CD1c-positive myeloid dendritic cell (primary cell): ENCODE data around the gene PRKG1.

Experiments
- DNase-seq: peaks from one replicate; pipeline ENCODE4 v3.0.0-alpha.2; 2016; ENCODE audit errors: extremely low spot score

The PRKG1 gene

GRCh38 chr10:52313933-52314821, 1239.9 kb downstream of the PRKG1 start, which contains the start of gene DKK1:
Gene DKK1 (plus strand): TSS chr10:52314281. CDS start chr10:52314435, 154 bp downstream.
- DNase-seq = peak; percentile 40

DNA sequence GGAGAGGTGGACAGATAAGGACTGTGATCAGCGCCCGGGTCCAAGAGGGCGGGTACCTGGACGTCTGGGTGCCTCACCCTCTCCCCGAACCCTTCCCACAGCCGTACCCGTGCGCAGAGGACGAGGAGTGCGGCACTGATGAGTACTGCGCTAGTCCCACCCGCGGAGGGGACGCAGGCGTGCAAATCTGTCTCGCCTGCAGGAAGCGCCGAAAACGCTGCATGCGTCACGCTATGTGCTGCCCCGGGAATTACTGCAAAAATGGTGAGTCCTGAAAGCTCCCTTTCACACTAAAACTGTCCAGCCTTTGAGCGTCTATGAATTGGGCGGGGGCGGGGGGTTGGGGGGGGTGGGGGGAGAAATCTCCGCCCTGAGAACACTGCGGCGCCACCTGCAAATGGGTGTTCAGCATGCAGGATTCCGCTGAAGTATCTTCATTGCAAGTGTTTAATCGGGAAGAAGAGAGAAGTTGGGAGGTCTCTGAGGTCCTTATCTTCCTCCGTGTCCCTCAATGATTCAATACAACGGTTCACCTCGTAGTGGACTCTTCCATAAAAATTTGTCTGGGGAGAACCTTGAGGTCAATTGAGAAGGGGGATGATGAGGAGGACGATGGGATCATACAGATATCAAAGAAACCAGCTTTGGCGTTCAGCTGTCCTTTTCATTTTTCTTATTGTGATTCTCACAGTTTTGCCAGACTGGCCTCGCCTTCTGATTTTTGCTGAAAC, 1240.7 kb downstream of the PRKG1 start:
- DNase-seq = no peak

GRCh38 chr10:52316001-52316400, 1241.7 kb downstream of the PRKG1 start:
- no peak for DNase-seq

GRCh38 chr10:52316500-52316899, 1242.2 kb downstream of the PRKG1 start:
- DNase-seq = no peak

DNA sequence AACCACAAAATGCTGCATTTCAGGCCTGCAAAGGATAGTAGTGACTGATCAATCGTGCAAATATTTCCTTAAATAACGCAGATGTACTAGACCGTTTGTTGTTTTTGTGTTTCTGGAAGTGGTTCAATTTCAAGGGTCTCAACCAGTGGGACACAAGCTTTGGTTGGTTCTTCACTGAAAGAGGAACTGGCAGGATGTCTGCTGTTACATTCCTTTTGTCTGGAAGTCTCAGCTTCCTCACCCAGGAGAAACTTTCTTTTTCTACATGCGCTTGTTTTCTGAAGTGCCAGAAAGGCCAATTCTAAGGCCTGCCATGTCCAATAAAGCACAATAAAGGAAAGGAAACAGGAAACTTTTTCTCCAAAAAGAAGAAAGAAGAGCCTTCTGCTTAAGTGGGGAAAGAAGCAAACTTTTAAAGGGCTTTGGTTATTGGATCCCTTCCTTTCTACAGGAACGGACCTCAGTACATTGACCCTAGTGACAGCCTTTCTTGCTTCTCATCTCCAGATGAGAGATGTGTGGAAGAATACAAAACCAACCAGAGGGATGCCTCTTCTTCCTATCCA, 1243.9 kb downstream of the PRKG1 start:
- no peak for DNase-seq

GRCh38 chr10:52318822-52319464, 1244.7 kb downstream of the PRKG1 start:
- no peak for DNase-seq

GRCh38 chr10:52319926-52320325, 1245.6 kb downstream of the PRKG1 start:
- DNase-seq = no peak

DNA sequence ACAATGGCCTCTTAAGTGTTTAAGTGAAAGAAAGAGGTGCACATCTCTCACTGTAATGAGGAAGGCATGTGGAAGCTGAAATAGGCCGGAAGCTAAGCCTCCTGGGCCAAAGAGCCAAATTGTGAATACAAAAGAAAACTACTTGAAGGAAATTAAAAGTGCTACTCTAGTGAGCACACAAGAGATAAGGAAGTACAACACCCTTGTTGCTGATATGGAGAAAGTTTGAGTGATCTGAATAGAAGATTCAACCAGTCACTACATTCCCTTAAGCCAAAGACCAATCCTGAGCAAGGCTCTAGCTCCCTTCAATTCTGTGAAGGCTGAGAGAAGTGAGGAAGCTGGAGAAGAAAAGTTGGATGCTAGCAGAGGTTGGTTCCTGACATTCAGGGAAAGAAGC, 1248.0 kb downstream of the PRKG1 start:
- no peak for DNase-seq

GRCh38 chr10:52322936-52323335, 1248.6 kb downstream of the PRKG1 start:
- no peak for DNase-seq

DNA sequence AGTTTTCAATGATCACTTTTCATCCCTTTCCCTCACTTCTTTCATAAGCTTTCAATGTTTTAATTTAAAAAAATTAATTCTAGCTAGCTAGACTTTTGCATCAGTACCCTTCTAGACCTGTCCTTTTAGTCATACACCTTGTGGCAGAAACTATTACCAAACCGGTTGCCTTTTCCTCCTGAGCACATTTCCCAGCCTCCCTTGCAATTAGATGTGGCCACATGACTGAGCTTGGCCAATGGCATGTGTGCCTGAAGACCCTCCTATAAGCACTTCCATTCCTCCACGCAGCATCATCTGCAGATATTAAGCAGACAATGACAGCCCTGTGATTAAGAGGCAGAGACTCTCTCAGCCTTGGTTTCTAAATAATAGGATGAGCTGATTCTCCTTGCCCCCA, 1252.1 kb downstream of the PRKG1 start:
- DNase-seq = no peak

- DNase-seq = no peak
Observed at GRCh38 chr10:52331638-52332364, 1257.5 kb downstream of the PRKG1 start.

GRCh38 chr10:52332815-52333214, 1258.5 kb downstream of the PRKG1 start:
- DNase-seq = no peak

DNA sequence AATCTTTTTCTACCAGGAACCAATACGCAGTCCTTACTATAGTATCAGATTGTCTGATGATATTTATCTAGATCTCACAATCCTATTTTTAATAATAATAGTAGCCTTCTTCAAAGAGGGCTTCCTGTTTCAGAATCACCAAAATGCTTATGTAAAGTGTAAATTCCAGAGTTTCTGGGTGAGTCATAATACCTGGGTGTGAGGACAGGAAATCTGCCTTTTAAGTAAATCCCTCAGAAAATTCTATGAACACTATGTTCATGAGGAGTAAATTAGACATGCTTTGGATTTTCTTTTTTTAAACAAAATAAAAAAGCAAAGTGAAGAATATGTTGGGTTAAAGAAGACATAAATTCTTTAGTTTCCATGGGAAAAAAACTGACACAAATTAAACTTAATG, 1260.3 kb downstream of the PRKG1 start:
- DNase-seq = no peak

DNA sequence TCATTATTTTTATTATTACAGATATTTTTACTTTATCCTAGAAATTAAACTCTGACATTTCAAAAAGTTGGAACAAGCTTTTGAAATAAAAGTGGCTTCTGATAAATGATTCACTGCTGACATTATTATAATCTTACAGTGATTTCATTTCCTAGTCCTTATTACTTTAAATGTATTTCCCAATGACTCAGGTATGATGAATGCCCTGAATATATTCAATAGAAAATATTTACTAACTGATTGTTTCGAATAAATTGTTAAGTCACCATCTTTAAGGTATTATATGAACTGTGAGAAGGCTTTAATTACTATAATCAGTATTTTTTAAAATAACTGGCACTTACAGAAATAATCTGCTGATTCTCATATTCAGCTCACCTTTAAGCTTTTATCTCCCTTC, 1261.4 kb downstream of the PRKG1 start:
- no peak for DNase-seq

DNA sequence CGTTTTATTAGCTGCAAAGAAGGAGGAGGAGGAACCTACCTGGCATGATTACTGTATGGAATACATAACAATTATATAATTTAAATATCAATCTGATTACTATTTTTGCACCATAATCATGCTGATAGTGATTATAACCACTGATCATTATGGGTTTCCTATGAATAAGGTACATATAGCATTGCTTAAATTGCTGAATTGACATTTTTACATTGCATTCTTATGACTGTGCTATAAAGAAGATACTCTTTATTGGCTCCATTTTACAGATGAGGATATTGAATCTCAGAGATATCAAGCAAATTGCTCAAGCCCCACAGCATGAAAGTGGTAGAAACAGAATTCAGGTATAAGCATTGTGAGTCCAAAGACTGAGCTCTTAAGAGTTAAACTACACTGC, 1262.9 kb downstream of the PRKG1 start:
- DNase-seq = no peak

DNA sequence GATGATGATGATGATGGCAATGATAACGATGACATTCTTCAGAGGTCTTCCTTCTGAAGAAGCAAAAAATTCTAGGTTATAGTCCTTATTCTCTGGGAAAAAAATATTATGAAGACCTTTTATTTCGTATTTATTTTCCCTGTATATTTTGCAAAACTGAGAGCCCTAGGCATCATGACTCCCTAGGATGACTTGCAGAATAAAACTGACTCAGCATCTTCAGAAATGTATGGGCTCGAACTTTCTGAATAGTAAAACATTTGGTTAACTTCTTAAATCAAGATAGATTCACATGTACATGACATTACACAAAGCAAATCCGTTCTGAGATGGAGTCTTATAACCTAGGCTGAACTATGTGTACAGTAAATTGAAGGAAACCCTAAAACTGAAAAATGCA, 1269.2 kb downstream of the PRKG1 start:
- no peak for DNase-seq

GRCh38 chr10:52346394-52347326, 1272.4 kb downstream of the PRKG1 start:
- no peak for DNase-seq

- no peak for DNase-seq
Observed at GRCh38 chr10:52347327-52347667, 1273.0 kb downstream of the PRKG1 start.
